HL-60 (cell line): ENCODE measurements around the gene FAM177B.

Source experiments
- DNase-seq, 2 experiments: peaks; one replicate each; pipeline ENCODE4 v3.0.0-alpha.2; 2010 to 2020; ENCODE audit warnings: low read depth in 1 of 2, low spot score in 1 of 2
- H3K27ac ChIP-seq: fragments of 250-450 bp; sonication (Bioruptor Pico); replicated peaks from 2 replicates; pipeline ENCODE4 v1.5.1; 2020; ENCODE audit warnings: mild to moderate bottlenecking, moderate library complexity
- H3K27me3 ChIP-seq: fragments of 250-450 bp; sonication (Bioruptor Pico); 2 replicates; pipeline ENCODE4 v1.5.1; 2021; ENCODE audit warnings: mild to moderate bottlenecking, moderate library complexity; ENCODE audit not compliant: insufficient read depth, poor library complexity, severe bottlenecking
- H3K4me3 ChIP-seq: replicated peaks from 2 replicates; pipeline ENCODE4 v1.5.1; 2011; ENCODE audit warnings: mild to moderate bottlenecking, control low read depth, low read length; ENCODE audit not compliant: insufficient read depth
- CTCF ChIP-seq: IDR thresholded peaks from one replicate; pipeline ENCODE4 v1.5.1; 2011; ENCODE audit warnings: low read length, control low read depth, inconsistent platforms; ENCODE audit not compliant: insufficient read depth
- GABPA ChIP-seq: IDR thresholded peaks from 2 replicates; pipeline ENCODE4 v1.6.1; 2012; ENCODE audit warnings: low read depth
- POLR2AphosphoS5 ChIP-seq: IDR thresholded peaks from 2 replicates; pipeline ENCODE4 v1.6.1; 2012; ENCODE audit warnings: low read depth
- REST ChIP-seq: IDR thresholded peaks from 2 replicates; pipeline ENCODE4 v1.6.1; 2012; ENCODE audit warnings: low read depth; ENCODE audit not compliant: insufficient replicate concordance
- SPI1 ChIP-seq: IDR thresholded peaks from 2 replicates; pipeline ENCODE4 v1.6.1; 2012; ENCODE audit warnings: low read depth, mild to moderate bottlenecking, borderline replicate concordance

Gene FAM177B

GRCh38 chr1:222791006-222791710 is 54.2 kb downstream of the FAM177B start:
- Histone ChIP-seq H3K27ac (no peak overlapping the region), H3K27me3 (no peaks in the 10 kb centered on the region), H3K4me3 (no peak overlapping the region)
- no peak for TF ChIP-seq CTCF
- no peak for TF ChIP-seq REST
- TF ChIP-seq POLR2AphosphoS5: no peak
- TF ChIP-seq GABPA: no peak
- TF ChIP-seq SPI1: no peak
- no peak for DNase-seq

GRCh38 chr1:222792744-222793143 is 55.7 kb downstream of the FAM177B start:
- TF ChIP-seq CTCF: no peak
- no peak for DNase-seq

GRCh38 chr1:222794656-222795474 is 57.9 kb downstream of the FAM177B start:
- TF ChIP-seq CTCF (no peak), GABPA (no peak), REST (no peak), SPI1 (no peak), POLR2AphosphoS5 (no peak)
- no peak overlapping the region for H3K27ac ChIP-seq
- H3K4me3 ChIP-seq: no peak overlapping the region
- peaks cover 2% of the 10 kb centered on the region for H3K27me3 ChIP-seq
- no peak for DNase-seq

More at GRCh38 chr1:222792744-222793143, 55.7 kb downstream of the FAM177B start:
- no peak overlapping the region for H3K27ac ChIP-seq
- no peaks in the 10 kb centered on the region for H3K27me3 ChIP-seq
- H3K4me3 ChIP-seq: no peak overlapping the region
